HepG2 (cell line): ENCODE results near the gene TMCC1.

Experiments used
- FOSL1 ChIP-seq: sonication (generic); formaldehyde crosslinking; IDR thresholded peaks from 2 replicates; pipeline ENCODE4 v1.9.0; 2021; ENCODE audit warnings: missing genetic modification reagents, borderline replicate concordance
- PHF8 ChIP-seq: sonication (generic); formaldehyde crosslinking; IDR thresholded peaks from 2 replicates; pipeline ENCODE4 v1.5.0; 2020; ENCODE audit warnings: missing genetic modification reagents
- RAD21 ChIP-seq: fragments of 450-650 bp; formaldehyde crosslinking; IDR thresholded peaks from 2 replicates; pipeline ENCODE4 v1.5.0; 2020; ENCODE audit warnings: mild to moderate bottlenecking

- TF ChIP-seq FOSL1 (no peak), PHF8 (CRISPR knock-in tag) (no peak), RAD21 (CRISPR knock-in tag) (no peak)
Measured at GRCh38 chr3:129599607-129600006, 293.9 kb downstream of the TMCC1 start.
